Fibroblast of skin of abdomen (primary cell): Measurements from ENCODE around the gene RAB7B.

Experiments used
- DNase-seq: peaks from one replicate; pipeline ENCODE4 v3.0.0-alpha.2; 2013

Gene RAB7B

DNA sequence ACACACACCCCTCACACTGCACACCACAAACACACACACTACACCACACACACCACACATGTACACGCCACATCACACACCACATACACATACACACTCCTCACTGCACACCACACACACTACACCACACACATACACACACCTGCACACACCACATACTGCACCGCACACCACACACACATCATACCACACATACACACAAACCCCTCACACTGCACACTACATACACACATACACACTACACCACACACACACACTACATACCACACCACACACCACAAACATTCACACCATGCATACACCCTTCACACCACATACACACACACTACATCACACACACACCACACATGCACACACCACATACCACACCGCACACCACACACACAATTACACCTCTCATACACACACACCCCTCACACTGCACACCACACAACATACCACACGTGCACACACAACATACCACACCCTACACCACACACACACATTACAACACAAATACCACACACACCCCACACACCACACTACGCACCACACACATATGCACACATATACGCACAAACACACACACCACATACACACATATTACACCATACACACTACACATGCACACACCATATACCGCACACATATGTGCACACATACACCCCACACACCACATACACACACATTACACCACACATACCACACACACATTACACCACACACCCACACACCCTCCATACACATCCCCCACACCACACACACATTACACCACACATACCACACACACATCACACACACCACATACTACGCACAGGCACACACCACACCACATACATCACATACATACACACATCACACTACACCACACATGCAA, 29.6 kb downstream of the RAB7B start:
- DNase-seq, result no peak

- DNase-seq, result peak; percentile 67
Measured at GRCh38 chr1:205972491-205973168, 30.6 kb downstream of the RAB7B start.

- DNase-seq, result no peak
Measured at GRCh38 chr1:205972081-205972480, 31.1 kb downstream of the RAB7B start.

GRCh38 chr1:205971082-205971481, 32.1 kb downstream of the RAB7B start:
- DNase-seq, result no peak

- no peak for DNase-seq
Measured at GRCh38 chr1:205970486-205970885, 32.7 kb downstream of the RAB7B start.

- no peak for DNase-seq
Measured at GRCh38 chr1:205969229-205969628, 34.0 kb downstream of the RAB7B start.

DNA sequence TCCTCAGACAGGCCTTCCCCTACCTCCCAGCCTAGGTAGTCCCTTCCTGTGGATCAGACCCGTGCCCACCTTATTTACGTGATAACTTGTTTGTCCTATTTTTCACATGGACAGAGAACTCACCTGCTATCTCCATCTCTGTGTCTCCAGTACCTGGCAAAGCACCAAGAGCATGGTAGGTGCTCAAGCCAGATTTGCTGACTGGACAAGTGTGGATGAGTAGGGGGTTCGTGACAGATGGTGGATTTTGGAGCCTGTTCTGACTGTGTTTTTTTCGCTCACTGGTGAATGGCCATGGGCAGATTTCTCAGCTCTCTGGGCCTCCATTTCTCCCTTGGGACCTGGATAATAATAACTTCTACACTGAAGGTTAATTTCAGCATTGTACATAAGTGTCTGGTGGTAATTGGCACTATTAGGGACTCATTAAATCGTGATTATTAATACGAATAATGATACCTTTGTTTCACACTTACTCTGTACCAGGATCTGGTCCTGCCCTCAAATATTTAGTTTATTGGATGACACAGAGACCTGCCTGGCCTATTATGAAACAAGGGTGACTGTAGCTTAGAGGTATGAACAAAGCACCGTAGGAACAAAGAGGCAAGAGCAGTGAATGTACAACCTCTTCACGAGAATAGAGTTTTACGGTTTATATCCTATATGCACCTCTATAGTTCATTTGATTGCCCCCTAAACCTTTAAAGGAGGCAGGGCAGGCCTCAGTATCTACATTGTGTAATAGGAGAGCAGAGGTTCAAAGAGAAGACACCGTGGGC, 35.5 kb downstream of the RAB7B start:
- DNase-seq, result no peak

GRCh38 chr1:205965036-205965884, 37.9 kb downstream of the RAB7B start:
- DNase-seq, result no peak

- peak; percentile 82 for DNase-seq
Measured at GRCh38 chr1:205963352-205964155, 39.6 kb downstream of the RAB7B start.

- DNase-seq, result no peak
Measured at GRCh38 chr1:205962821-205963221, 40.4 kb downstream of the RAB7B start.

DNA sequence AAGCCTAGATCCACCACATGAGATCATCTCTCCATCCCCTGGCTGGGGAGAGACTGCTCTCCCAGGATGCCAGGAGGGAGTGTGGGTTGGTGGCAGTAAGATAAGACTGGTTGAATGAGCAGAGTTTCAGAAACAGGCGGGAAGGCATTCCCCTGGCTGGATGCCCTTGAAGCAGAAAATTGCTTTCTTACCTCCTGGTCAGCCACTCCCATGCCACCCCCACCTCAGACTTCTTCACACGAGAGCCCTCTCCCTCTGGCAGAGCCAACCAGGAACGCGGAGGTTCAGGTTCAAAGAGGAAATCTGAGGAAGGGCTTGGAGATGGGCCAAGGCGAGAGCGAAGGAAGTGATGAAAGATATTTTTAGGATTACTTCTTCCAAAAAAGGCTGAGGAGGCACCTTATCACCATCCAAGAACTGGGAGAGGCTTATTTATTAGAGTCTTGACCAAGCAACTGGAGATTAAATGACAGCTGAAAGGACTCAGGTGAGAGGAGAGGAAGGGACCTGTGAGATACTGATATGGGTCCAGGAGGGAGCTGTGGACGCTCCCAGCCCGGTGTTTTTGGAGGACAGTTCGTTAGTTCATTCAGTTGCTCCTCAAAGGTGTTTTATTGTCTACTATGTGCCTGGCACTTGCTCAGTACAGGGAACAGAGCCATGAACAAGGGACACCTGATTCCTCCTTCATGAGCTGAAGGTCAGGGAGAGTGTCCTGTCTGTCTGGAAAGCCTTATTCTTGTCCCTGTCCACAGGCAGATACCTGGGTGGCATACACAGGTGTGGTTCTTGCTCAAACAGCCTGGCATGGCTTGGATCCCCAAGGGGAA, 41.0 kb downstream of the RAB7B start:
- DNase-seq, result peak; percentile 39

- DNase-seq, result no peak
Measured at GRCh38 chr1:205961405-205961804, 41.8 kb downstream of the RAB7B start.

DNA sequence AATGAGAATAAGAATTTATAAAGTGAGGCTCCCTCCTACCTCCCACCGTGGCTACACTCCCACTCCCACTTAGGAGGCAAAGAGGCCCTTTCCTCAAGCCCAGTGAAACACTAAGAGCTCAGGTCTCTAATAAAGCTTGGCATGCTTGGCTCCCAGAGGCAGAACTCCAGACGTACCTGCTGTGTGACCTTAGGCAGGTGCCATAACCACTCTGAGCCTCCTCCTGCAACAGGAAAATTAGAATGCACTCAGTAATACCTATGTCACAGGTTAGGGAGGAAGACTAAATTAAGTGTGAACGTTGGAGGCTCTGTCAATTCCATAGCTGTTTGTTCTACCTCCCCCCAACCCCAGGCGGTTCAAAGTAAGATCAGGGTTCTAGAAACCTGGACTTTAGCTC, 43.4 kb downstream of the RAB7B start:
- no peak for DNase-seq

DNA sequence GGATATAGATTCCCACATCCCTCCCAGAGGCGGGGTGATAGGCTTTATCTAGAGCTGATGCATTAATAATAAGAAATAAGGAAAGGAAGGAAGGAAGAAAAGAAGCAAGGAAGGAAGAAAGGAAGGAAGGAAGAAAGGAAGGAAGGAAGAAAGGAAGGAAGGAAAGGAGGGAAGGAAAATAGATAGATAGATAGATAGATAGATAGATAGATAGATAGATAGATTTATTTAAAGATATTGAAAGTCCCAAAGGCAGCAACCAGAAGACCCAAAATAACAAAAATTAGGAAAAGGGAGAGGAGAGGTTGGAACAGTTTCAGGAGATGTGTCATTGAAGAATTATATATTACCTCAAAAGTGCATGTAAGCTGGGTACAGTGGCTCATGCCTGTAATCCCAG, 47.7 kb downstream of the RAB7B start:
- DNase-seq, result no peak

- DNase-seq, result no peak
Measured at GRCh38 chr1:205954819-205955404, 48.3 kb downstream of the RAB7B start.

DNA sequence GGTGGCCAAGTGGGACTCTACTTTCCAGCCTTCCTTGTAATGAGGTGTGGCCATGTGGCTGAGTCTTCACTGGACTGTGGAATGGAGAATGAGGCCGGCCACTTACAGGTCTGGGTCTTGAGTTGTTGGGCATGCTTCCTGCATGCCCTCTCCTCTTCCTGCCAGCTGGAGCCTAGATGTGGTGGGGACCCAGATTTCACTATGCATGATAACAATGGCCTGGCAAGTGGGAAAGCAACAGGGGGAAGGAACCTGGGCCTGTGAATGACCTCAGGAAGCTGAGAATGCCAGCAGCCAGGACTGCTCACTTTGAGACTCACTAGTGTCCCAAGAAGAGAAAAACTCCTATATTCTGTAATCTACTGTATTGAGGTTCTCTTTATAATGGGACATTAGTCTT, 51.4 kb downstream of the RAB7B start:
- DNase-seq, result no peak

GRCh38 chr1:205950826-205951549, 52.2 kb downstream of the RAB7B start:
- DNase-seq, result peak; percentile 45

DNA sequence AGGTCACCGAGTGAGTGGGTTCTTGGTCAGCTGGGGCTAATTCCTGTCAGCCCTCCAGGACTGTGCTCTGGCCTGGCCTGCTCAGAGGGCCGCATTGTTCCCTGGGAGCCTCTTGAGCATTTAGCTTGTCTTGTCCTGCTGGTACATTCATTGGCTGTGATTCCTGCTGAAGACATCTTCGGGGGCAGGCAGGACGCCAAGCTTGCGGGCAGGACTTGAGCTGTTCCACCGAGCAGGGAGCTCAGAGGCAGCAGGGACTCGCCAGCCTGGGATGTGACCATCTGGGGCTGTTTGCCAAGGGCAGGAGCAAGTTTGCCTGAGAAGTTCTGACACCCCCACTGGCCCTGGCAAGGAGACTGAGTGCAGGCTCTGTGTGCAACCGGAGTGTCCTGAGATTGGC, 52.9 kb downstream of the RAB7B start:
- peak; percentile 47 for DNase-seq

DNA sequence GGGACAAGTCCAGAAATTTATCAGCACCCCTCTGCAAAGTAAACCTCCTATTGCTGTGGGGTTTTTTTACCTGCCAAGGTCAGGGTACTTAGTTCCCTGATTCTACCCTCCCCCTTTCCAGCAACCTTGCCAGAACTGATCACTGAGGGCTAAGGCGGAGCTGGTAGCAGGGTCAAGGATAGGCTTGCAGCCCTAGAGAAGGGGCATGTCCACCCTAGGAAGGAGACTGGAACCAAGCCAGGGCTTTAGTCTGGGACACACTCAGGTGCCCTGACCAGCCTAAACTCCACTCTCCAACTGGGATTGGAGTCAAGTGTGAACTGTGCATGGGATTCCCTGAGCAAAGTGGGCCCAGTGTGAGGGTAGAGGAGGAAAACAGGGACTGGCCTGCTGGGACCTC, 53.4 kb downstream of the RAB7B start:
- no peak for DNase-seq
